Right renal pelvis (tissue), 4 donors: ENCODE data around the gene MRC1. TPM values are rescaled to one million over a fixed set of nuclear protein-coding genes. Genes with fewer than 3 reads are reported as not detected.

Source experiments
- DNase-seq, 4 donors: peaks; one replicate each; pipeline ENCODE4 v3.0.0-alpha.2; 2013; ENCODE audit warnings: low read depth in 4 of 4, low spot score in 3 of 4, missing footprints in 1 of 4
- polyA plus RNA-seq, 4 donors: library from polyadenylated mRNA; unstranded; fragments of 120-200 nt; gene quantifications; one replicate each; pipeline ENCODE4 v1.2.1, GENCODE V29; 2013; ENCODE audit not compliant: insufficient read length in 4 of 4

The MRC1 gene
- polyA plus RNA-seq, result 10 to 100 TPM in 3 of 4 donors, 1 to 10 TPM in 1; 9.2 to 12.4 (median 11.2) TPM

GRCh38 chr10:17808971-17809841, at the start of gene MRC1:
Gene MRC1 (plus strand): TSS chr10:17809348. CDS start chr10:17809466, 118 bp downstream.
- DNase-seq, result no peak

GRCh38 chr10:17764142-17764541, 45.0 kb upstream of the MRC1 start:
- no peak for DNase-seq

- no peak for DNase-seq
Measured at GRCh38 chr10:17765602-17766001, 43.5 kb upstream of the MRC1 start.

GRCh38 chr10:17766731-17767130, 42.4 kb upstream of the MRC1 start:
- no peak for DNase-seq

- no peak for DNase-seq
Measured at GRCh38 chr10:17768496-17768895, 40.7 kb upstream of the MRC1 start.

DNA sequence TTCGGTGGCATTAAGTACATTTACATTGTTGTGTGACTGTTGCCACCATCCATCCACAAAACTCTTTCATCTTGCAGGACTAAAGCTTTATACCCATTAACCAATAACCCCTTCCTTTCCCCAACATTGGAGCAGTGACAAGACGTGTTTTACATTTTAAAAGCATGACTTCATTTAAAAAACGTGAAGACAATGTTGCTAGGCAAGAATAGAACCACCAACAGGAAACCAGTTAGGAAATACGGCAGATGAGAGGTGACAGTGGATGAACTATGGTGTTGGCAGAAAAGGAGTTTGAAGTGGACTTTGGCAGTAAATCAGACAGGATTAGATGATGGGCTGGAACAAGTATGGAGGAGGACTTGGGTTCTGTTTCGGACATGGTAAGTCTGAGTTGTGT, 40.2 kb upstream of the MRC1 start:
- no peak for DNase-seq

- DNase-seq, result no peak
Measured at GRCh38 chr10:17771017-17771416, 38.1 kb upstream of the MRC1 start.

DNA sequence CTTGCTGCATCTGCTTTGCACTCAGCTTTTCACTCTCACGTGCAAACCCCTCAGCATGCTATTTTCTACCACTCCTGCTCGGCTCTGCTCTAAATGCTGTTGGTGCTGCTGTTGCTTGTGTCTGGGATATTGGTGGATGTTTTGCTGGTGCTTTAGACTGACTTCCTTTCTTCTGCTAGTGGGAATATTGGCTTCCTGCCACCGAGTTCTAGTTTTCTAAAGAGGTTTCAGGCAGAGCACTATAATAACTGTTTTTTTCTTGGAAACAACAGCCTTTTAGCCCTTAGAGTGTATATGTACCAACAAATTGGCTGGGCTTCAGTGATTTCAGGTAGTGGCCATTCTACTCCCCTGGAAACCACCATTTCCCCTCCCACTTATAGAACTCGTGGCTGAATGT, 29.4 kb upstream of the MRC1 start:
- no peak for DNase-seq

DNA sequence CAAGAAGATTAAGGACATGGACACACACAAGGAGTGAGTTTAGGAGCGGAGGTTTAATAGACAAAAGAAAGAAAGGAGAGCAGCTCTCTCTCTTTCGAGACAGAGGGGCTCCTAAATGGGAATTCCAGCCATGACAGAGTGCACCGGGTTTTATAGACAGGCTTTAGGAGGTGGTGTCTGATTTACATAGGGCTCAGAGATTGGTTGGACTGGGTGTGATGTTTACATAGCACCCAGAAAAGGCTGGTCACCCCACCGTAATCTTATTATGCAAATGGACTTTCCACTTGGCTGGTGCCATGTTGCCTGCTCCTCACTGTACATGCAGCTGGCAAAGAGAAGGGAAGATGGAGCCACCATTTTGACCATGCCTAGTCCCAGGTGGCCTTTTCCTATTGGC, 28.4 kb upstream of the MRC1 start:
- DNase-seq, result no peak

GRCh38 chr10:17781856-17782255, 27.3 kb upstream of the MRC1 start:
- DNase-seq, result no peak

DNA sequence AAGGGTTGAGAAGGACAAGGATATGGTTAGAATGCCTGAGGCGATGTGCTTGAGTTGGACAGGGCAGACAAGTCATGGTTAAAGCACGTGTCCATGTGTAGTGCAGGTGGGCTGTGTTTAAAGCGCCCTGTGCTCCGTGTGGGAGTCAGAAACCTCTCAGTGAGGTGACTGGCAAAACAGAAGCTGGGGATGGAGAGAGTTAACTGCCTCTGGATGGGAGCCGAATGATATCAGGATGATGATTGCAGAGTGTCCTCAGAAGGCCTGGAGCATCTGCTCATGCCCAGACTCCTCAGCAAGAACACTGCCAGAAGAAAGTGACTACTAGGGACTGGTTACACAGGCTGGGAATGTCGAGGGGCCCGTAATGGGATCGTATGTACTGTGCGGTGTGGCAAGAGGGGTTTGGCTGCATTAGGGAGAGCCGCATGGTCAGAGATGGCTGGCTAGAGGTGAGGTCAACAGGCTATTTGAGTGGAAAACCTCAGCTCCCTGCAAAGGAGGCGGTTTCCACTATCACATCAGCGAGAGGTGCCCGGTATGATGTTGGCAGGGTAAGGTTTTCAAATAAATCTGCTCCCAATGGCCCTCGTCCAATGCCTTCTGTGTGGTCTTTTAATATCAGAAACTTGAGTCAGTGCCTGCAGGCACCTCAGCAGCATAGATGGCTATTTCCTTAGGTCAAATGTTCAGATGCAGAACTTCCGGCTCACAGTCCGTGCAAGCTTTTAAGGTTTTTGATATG, 26.1 kb upstream of the MRC1 start:
- peak in 1 of 4 donors; percentile 10 for DNase-seq

GRCh38 chr10:17783751-17784150, 25.4 kb upstream of the MRC1 start:
- DNase-seq, result no peak

- DNase-seq, result no peak
Measured at GRCh38 chr10:17784688-17785087, 24.5 kb upstream of the MRC1 start.

DNA sequence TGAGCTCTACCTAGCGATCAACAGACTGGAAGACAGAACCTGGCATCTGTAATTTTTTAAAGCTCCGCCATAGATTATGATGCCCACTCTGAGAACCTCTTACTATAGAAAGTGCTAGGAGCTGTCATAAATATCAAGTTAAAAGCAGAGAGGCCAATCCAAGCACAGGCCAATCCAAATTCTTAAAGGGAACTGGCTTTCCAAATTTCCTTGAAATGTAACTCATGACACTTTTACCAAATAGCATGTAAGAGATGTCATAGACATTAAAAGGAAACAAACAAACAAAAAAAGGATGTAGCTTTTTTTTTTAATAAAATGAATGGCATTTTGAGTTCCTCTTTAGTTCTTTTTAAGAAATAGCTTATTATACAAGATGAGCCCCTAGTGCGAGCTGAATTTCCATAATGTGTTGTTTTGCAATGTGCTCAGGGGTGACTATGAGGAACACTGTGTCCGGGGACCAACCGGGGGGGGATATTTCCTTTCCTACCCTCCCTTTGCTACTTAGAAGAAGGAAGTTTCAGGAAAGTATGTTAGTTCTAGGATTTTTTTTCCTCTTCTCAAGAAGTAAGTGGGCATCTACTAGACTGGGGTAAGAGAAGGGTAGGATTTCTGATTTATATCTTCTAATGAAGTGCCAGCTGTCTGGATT, 23.7 kb upstream of the MRC1 start:
- DNase-seq, result no peak

DNA sequence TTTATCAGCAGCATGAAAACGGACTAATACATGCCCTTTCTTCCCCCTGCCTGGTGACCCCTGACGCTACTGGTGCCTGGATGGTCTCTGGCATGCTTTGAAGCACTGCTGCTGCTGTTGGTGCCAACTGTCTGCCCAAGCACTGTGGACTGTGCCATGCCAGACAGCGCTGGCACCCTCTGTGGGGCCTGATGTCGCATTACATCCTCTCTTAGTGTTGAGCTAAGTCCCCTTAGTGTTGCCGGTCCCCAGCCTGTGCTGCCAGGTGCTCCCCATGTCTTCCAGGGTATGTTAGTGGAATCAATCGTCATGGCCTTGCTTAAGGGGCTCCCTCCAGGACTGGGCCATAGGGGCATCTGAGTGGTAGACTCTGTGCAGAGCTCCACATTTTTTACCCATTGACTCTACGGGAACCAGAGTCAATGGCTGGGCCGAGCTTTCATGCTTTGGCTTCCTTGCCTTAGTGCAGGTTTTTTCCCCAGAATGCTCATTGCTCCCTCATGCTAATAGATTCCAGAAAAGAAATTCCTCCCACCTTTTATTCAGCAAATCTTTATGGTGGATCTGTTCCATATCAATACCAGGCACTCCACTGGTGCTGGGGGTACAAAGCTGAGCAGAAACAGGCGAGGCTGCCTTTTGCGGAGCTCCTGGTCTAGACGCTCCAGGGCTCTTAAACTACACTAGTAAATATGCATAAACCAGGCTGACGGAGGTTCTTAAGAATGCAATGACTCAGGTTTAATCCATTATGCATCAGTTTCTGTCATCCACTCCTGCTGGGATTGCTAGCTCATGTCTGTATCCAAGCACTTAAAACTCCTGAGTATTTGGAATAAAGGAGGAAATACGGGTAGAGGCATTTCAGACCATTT, 21.8 kb upstream of the MRC1 start:
- peak in 1 of 4 donors; percentile 29 for DNase-seq

DNA sequence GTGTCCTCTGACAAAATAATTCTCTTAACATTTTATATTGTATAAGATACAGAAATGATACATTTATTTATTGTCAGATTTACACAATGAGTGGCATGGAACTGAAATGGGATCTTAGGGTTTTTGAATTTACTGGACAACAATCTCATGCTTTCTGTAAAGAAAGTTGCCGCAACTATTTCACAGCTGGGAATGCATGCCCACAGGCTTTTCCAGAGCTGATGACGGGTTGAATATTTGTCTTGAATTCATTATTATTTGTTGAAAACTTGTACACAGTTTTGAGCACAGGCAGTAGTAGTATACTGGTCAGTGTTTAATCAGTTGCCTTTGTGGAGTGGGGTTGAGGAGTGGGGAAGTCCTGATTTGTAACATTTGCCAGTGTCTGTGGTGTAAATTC, 20.5 kb upstream of the MRC1 start:
- DNase-seq, result no peak

DNA sequence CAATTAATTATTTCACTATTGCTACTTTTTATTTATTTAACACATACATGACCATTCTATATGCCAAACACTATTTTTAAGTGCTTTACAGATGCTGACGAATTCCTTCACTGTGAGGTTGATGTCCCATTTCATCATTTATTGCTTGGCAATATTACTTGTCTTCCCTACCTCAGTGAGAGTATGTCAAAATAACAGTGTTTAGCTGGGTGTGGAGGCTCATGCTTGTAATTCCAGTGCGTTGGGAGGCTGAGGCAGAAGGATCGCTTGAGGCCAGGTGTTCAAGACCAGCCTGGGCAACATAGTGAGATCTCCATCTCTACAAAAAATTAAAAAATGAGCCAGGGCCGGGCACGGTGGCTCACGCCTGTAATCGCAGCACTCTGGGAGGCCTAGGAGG, 19.8 kb upstream of the MRC1 start:
- DNase-seq, result no peak

DNA sequence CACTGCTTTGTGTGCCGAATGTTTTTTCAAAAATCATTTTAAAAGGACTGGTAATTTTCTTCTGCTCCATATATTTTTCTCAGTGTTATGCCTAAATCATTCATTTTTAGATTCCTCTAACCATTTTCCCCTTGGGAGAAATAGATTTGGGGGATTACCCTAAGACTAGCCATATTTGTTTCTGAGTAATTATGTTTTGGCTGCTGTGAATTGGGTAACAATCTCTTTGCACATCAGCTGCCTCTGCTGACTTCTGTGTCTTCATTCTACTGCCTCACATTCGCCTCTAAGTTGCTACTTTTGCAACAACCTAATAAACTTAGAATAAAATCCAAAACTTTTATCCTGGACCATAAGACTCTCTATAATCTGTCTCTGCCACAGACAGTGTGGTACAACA, 18.5 kb upstream of the MRC1 start:
- no peak for DNase-seq

GRCh38 chr10:17792991-17793390, 16.2 kb upstream of the MRC1 start:
- DNase-seq, result no peak
